NCI-H2227 (cell line): Measurements from ENCODE around the gene PUM1.
A peak's percentile ranks its signal among the peaks of the same experiment; 100 is the strongest.
"Not testable (repeated sequence)": the region's sequence is repeated elsewhere in the genome, so short reads cannot be mapped to it uniquely, and the experiment has no call there.

ENCODE experiments used
- DNase-seq: peaks from one replicate; lab custom pipeline; 2025; ENCODE audit not compliant: unreplicated experiment; lab: John Stamatoyannopoulos, UW

Gene PUM1

DNA sequence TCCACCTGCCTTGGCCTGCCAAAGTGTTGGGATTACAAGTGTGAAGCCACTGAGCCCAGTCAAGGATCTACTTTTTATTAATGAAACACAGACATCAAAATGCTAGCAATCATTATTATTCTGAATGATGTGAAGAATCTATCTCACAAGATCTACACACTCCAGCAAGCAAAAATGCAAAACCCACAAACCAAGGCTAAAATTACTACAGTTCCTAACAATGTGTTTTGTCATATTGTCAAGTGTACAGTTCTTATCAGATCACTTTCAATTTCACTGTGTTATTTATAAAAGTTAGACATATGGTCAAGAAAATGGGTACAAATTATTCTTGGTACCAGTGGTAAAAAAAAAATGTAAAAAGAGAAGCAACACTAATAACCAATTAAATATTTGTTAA lies 95.6 kb downstream of the PUM1 start:
- no peak for DNase-seq

DNA sequence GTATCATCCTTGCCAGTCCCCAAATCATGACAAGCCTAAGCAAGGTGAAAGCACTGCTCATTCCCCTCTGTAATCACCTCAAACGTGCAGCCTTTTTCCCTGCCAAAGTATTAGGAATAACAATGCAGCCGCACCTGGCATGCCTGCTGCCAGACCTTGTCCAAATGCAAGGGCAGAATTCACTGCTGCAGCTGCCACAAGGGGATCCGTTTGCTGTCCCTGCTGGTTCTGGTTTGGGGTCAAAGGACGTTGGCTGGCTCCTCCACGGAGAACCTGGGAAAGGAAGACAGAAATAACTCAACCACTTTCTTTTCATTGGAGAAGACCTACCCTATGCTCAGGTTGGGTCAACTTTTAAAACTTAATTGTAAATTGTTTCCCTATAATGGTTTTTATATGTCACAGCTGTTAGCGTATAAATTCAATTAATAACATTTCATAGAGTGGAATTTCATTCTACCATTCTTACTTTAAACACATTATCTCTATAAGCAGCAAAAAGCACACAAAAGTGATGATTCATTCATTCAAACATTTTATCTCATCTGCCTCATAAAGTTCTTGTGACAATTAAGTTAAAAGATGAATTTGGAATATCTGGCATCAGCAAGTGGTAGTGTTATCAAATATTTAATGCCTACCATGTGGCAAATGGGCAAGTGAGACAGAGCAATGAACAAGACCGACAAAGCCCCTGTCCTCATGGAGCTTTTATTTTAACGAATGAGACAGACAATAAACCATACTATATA lies 97.1 kb downstream of the PUM1 start:
- no peak for DNase-seq

GRCh38 chr1:30966690-30967369 lies 98.7 kb downstream of the PUM1 start:
- DNase-seq = peak; percentile 94

GRCh38 chr1:30965924-30966599 lies 99.5 kb downstream of the PUM1 start:
- peak; percentile 60 for DNase-seq

- DNase-seq = no peak
Measured at GRCh38 chr1:30964706-30965105, 100.8 kb downstream of the PUM1 start.

DNA sequence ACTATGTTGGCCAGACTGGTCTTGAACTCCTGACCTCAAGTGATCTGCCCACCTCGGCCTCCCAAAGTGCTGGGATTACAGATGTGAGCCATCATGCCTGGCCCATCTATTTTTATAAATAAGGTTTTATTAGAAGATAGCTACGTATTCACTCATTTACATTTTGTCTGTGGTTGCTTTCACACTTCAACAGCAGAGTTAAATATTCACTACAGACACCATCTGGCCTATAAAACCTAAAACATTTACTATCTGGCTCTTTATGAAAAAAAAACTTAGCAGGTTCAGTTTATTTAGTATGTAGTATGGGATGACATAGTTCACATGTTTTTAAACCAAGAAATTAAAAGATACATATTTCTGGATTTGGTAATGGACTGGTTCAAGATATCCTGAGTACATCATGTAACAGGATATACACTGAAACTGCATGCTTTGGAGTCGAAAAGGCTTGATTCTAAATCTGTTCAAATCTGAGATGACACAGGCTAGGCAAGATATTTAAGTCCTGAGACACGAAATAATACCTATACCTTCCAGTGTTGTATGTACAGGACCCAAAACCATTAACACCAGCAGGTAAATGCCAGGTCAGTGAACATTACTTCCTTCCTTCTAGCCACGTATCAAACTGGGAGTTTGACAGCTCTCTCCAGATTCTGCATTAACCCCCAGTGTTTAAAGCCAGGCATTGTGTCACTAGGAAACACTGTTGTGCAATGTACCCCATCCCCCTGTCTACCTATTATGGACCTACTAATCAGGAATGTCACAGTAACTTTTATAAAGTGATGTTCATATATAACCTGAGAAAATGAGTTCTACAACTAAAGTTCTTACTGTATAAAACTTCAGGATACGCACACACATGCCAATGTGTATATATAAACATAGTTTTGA lies 102.7 kb downstream of the PUM1 start:
- DNase-seq = no peak

DNA sequence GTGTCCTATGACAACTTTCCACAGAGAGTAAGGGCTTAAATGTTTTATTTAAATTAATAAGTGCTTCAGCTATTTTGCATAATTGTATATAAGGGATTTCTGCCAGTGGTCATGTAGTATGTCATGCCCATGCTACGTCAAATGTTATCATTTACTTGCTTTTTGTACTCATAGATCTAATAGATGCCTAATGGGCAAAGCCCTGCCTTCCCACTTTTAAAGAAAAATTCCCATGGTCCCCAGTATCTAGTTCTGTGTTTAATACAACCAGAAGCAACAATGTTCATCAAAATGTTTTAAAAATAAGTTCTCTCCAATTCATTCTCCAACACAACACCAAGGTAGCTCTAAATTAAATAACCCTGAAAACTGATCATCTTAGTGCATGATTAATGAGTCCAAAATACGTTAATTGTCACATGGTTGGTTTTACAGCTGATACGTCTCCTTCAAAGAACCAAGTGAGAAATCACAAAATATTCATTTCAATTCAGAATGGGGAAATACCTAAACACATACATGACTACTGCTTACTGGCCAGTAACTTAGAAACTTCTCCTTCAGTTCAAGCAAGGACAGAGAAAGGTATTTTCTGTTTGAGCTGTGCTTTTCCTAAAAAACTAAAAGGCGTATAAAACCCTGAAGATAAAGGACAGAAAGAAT lies 107.8 kb downstream of the PUM1 start:
- no peak for DNase-seq

- DNase-seq = no peak
Measured at GRCh38 chr1:30955448-30956015, 110.0 kb downstream of the PUM1 start.

DNA sequence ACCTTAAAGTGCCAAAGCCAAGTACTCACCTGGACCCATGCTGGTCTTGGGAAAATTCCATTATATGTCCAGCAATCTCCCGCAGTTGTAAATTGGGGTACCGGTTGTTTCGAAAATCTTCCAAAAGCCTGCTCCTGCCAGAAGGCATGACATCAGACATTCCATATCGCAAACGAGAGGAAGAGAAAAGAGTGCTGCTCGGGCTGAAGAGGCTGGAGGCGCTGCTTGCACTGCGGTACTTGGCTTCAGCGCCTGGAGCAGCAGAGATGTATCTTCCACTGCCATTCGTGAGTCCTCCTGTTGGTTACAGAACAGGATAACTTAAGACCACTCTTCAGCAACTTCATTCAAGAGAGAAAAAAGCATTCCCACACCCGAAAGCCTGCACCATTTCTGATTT lies 111.8 kb downstream of the PUM1 start:
- DNase-seq = no peak

DNA sequence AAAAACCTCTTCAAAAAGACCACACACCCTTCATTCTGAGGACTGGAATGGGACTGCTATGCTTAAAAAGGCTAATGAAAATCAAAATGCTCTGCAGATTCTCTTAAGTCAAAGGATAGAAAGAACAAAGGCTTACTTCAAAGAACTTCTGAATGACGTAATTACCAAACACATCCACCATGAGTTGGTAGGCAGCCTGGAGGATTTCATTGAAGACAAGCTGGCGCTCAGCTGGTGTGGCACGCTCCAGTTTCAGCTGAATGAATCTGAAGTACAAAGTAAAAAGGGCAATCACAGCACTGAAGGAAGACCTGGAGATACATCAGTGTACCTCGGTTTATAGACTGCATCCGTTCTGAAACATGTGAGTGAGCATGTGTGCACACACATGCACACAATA lies 113.4 kb downstream of the PUM1 start:
- DNase-seq = no peak

DNA sequence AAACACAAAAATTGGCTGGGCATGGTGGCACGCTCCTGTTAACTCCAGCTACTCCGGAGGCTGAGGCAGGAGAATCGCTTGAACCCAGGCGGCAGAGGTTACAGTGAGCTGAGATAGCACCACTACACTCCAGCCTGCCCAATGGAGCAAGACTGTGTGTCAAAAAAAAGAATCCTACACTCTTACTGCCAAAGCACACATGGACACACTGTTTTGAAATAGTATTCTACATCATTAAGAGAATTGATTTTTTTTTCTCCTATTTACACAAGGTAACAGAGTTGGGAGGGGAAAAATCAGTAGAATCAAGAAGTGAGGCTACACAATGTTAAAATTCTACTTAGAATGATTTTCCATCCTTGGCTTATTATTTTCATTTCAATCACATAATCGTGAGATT lies 114.8 kb downstream of the PUM1 start:
- no peak for DNase-seq

DNA sequence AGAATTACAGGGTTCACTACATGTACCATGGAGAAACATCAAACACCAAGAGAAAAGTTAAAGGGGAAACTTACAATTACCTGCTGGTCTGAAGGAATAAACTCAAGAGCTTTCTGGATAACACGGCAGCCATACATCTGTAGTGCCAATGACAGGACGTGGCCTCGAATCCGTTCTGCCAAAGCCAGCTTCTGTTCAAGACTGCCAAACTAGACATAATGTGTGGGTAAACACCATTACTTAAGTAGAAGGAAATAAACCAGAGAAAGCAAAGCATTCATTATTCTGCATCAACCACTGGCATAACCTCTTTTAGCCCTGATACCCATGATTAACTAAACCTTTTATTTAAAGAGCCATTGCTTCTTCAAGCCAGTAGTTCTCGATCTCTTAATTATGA lies 115.5 kb downstream of the PUM1 start:
- DNase-seq = peak; percentile 54

DNA sequence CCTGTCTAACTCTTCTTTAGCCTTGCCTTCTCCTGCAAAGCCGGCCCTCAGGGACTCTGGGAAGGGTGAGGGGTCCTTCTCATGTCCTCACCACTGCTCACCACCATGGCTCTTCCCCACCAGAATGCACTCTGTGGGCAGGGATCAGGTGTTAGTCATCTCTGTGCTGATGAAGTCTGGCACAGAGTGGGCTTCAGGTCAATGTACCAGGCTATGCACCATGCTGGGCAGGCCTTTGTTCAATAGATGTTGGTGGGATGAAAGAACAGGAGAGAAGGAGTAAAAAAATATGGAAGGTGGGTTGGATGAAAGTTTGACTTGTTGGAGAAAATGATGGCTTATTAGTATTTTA lies 116.1 kb downstream of the PUM1 start:
- not testable (repeated sequence) for DNase-seq

DNA sequence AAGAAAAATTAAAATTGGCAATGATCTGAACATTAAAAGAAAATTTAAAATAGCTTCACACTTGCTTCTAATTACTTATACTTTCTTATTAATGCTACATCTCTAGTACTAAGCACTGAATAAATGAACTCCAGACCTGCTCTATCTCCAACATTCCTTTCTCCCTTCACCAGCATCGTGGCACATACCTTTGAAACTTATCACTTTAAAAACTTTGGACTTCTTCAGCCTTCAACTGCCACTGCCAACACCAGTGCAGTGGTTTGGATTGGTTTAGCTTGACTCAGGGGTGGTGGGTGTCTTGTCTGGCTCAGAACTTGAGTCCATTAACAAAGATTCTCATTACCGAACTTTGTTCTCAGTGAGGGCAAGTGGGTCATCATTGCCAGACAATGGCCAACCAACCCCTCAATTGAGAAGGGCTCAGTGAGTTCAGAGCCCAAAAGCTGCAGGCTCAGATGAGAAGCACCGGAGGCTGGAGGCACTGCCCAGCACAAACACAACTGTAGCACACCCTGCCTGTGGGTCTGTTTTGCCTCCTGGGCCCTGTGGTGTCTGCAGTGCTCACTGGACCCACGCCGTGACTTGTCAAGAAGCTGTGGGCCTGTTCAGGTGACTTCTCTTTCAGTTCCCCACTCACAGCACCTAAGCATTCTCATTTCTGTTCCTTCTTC lies 116.6 kb downstream of the PUM1 start:
- DNase-seq = not testable (repeated sequence)

- no peak for DNase-seq
Measured at GRCh38 chr1:30948278-30948677, 117.2 kb downstream of the PUM1 start.

GRCh38 chr1:30947212-30947611 lies 118.3 kb downstream of the PUM1 start:
- no peak for DNase-seq

GRCh38 chr1:30942326-30942963 lies 123.1 kb downstream of the PUM1 start:
- DNase-seq = peak; percentile 82

DNA sequence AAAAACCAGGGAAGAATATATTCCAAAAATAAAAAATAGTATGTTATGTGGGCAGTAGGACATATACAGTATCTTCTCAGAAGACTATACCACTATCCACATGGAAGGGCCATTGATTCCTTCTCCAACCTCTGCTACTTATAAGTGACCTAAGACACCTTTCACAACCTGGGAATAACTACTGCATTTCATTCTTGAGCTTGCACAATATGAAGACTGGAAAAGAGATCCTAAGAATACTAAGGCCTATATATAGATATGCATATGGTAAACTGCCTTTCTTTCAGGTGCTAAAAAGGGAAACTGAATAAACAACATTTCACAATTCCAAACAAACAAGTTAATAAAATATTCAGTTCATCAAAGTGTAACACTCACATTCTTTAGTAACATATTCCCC lies 125.0 kb downstream of the PUM1 start:
- DNase-seq = no peak

- DNase-seq = no peak
Measured at GRCh38 chr1:30936541-30937171, 128.9 kb downstream of the PUM1 start.
